Measurements from ENCODE around the gene TRPM5.
"Not testable (repeated sequence)": the region's sequence is repeated elsewhere in the genome, so short reads cannot be mapped to it uniquely, and the experiment has no call there.

TRPM5 gene, protein sequence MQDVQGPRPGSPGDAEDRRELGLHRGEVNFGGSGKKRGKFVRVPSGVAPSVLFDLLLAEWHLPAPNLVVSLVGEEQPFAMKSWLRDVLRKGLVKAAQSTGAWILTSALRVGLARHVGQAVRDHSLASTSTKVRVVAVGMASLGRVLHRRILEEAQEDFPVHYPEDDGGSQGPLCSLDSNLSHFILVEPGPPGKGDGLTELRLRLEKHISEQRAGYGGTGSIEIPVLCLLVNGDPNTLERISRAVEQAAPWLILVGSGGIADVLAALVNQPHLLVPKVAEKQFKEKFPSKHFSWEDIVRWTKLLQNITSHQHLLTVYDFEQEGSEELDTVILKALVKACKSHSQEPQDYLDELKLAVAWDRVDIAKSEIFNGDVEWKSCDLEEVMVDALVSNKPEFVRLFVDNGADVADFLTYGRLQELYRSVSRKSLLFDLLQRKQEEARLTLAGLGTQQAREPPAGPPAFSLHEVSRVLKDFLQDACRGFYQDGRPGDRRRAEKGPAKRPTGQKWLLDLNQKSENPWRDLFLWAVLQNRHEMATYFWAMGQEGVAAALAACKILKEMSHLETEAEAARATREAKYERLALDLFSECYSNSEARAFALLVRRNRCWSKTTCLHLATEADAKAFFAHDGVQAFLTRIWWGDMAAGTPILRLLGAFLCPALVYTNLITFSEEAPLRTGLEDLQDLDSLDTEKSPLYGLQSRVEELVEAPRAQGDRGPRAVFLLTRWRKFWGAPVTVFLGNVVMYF (N-terminal part only)

DNA sequence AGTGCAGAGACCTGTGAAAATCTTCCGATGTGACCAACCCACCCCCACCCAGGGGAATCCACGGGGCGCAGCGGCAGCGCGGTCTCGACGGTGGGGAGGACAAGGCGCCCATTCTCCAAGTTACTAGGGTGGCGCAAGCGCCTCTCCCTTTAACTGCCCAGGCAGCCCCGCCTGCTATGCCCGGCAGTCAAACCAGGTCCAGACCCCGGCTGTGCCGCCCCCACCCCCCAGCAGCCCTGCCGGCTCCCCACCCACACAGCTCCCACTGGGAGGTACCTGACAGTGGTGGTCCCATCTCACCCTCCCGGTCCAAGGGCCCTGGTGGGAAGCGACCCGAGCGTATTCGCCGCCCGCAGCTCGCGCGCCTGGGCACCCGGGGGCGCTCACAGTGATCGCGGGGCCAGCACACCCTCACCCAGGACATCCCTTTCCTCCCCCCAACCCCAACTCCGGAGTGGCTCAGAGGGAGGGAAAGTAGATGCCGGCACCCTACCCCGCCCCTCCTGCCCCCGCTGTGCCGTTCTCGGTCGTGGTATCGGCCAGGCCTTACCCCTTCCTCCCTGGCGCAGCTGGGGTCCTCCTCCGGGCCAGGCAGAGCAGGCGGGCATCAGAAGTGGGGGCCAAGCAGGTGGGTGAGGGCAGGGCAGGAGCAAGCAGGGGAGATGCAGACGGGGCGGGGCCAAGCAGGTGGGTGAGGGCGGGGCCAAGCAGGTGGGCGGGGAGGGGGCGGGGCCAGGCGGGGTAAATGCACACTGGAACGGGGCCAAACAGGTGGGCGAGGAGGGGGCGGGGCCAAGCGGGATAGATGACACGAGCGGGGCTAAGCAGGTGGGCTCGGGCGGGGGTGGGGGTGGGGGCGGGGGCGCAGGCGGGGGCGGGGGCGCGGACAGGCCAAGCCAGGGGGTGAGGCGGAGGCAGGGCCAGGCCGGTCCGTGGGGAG is at the start of gene TRPM5:
Gene TRPM5 (minus strand): TSS at position 634 of the 940 bp plus-strand sequence. CDS start 21,478 bp downstream, outside the sequence.
- DNase-seq (ENCODE audit: low read depth in 2 of 2): peak; percentile 58 to 64

DNA sequence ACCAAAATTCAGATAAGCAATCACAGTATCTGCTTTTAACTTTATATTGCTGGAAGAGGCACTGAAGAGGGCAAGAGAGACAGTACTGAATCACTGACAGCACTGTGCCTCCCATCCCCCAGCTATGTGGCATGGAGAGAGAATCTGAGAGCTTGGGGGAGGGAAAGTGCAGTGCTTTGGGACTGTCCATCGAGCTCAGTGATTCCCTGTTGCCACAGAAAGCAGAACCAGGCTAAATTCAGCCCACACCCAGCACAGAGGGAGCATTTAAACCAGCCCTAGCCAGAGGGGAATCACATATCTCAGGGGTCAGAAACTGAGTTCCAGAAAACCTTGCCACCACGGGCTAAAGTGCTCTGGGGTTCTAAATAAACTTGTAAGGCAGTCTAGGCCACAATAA is 44.8 kb upstream of the TRPM5 start:
- DNase-seq (ENCODE audit: low read depth in 2 of 2): no peak

DNA sequence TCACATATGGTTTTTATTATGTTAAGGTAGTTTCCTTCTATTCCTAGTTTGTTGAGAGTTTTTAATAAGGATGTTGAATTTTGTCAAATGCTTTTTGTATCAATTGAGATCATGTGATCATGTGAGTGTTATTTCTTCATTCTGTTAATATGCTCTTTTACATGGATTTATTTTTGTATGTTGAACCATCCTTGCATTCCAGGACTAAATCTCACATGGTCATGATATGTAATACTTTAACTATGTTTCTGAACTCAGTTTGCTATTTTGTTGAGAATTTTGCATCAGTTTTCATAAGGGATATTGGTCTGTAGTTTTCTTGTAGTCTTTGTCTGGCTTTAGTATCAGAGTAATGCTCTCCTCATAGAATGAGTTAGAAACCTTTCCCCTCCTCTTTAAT is 43.7 kb upstream of the TRPM5 start:
- DNase-seq (ENCODE audit: low read depth in 2 of 2): no peak

DNA sequence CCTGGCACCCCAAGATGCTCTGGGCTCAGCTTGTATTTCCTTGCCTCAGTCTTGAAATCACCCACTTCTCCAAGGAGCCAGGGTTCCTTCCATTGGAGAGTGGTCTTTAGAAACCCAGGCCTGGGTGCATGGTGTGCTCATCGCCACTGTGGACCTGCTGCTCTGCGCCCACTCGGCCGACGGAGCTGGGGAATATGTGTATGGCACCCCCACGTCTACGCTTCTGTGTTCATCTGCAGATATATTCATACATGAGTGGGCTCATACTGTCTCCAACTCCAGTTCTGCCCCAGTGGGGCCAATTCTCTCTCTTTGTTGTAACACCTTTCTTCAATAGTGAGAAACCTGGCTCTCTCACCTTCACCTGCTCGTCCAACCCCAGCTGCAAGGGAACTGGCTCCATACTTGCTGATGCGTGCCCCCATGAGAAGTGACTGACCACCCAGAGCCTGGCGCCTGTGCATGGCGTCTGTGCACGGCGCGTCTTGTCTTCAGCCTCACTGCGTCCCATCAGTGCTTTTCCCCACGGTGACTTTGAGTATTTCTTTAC is 40.3 kb upstream of the TRPM5 start:
- DNase-seq (ENCODE audit: low read depth in 2 of 2): no peak

DNA sequence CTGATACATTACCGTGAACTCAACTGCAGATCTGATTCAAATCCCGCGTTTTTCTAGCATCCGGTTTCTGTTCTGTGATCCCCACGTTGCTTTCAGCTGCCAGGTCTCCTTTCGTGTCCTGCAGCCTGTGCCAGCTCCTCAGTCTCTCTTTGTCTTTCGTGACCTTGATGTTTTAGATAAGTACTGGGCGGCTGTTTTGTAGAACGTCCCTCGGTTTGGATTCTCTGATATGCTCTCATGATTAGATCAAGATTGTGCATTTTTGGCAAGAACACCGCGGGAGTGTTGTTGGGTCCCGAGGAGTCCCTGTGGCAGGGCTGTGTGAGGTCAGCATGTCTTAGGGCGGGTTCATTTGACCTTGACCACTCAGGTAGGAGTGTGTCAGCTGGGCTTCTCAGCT is 39.1 kb upstream of the TRPM5 start:
- no peak for DNase-seq (ENCODE audit: low read depth in 2 of 2)

DNA sequence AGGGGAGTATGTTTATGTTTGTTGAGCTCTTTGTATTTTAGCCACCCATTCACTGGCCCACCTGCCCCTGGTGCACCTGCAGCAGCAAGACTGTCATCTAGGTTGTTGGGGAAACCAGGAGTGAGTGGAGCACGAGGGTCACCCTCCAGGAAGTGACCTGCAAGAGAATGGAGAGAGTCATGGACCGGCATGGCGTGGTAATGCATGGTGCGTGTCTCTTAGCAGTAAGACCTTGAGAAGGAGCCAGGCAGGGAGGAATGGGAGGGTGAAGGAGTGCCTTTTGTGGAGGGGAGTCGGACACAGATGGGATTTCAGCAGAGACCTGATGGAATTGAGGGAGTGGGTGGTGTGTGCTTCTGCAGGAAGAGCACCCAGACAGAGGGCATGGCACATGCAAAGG is 38.4 kb upstream of the TRPM5 start:
- DNase-seq (ENCODE audit: low read depth in 2 of 2): no peak

DNA sequence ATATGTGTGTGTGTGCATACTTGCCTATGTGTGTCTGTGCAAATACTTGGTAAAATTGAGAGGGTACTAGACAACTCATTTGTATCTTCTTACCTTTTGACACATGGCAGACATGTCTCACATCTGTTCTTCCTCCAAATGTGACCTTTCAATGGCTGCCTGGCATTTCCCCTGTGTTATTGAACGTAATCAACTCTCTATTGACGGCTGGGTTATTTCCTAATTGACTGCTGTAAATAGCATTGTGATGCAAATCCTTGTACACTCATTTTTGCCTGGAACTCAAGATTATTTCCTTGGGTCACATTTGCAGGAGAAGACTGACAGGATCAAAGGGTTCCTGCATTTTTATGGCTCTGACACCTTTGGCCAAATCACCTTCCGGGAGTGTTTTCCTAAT is 37.9 kb upstream of the TRPM5 start:
- DNase-seq (ENCODE audit: low read depth in 2 of 2): no peak

DNA sequence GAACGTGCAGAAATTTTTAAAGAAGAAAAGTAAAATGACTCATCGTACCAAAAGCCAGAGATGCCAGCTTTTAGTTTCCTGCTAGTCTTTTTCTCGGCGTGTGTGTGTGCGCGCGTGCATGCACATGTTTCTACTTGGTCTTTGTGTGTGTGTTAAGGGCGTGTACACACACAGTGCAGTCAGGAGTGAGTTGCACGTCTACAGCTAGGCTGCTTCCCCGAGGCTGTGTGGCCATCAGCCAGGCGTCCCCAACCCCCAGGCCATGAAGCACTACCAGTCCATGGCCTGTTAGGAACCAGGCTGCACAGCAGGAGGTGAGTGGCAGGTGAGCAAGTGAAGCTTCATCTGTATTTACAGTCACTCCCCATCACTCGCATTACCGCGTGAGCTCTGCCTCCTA is 36.9 kb upstream of the TRPM5 start:
- DNase-seq (ENCODE audit: low read depth in 2 of 2): no peak

DNA sequence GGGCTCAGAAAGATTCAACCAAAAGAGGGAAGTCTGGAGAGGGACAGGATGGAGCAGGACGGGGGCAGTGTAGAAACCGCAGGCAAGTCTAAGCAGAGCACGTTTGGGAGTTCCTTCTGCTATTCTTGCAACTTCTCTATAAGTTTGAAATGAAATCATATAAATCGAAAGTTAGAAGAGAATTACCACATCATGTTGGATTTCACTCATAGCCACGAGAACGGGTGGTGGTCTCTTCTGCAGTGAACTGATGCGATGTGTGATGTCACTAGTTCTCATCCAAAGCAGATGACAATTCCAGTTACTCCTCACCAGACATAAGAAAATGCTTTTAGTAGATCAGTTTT is 36.5 kb upstream of the TRPM5 start:
- no peak for DNase-seq (ENCODE audit: low read depth in 2 of 2)

DNA sequence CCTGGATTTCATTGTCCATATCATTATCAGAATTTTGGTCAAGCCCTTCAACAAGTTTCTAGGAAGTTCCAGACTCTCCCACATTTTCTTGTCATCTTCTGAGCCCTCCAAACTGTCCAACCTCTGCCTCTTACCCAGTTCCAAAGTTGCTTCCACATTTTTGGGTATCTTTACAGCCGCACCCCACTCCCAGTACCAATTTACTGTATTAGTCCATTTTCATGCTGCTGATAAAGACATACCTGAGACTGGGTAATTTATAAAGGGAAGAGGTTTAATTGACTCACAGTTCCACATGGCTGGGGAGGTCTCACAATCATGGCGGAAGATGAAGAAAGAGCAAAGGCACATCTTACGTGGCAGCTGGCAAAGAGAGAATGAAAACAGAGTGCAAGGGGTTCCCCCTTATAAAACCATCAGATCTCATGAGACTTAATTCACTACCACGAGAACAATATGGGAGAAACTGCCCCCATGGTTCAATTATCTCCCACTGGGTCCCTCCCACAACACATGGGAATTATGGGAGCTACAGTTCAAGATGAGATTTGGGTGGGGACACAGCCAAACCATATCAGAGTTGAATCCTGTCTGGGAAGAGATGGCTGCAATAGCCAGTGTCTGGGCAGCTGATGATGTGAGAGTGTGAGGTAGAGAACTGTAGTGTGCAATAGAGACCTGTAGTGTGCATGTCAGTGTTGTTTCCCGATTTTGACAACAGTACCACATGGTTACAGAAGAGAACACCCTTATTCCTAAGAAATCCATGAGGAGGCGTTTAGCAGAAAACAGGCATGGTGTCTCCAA is 36.0 kb upstream of the TRPM5 start:
- DNase-seq (ENCODE audit: low read depth in 2 of 2): not testable (repeated sequence)

DNA sequence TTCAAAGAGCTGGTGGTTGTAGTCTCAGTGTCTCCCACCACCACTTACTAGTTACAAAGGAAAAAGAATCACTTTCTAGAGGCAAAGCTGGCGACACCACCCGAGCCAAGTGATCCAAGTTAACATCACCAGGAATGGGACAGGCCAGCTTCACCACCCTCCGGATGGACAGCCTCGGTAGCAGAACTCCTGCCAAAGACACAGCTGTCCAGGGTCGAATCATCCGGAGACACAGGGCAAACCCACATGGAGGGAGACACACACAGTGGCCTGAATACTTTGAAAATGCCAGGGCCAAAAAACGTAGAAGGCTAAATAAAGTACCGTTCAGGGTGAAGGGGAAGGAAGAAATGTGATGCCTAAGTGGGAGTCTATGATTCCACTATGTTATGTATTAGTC is 33.6 kb upstream of the TRPM5 start:
- no peak for DNase-seq (ENCODE audit: low read depth in 2 of 2)

DNA sequence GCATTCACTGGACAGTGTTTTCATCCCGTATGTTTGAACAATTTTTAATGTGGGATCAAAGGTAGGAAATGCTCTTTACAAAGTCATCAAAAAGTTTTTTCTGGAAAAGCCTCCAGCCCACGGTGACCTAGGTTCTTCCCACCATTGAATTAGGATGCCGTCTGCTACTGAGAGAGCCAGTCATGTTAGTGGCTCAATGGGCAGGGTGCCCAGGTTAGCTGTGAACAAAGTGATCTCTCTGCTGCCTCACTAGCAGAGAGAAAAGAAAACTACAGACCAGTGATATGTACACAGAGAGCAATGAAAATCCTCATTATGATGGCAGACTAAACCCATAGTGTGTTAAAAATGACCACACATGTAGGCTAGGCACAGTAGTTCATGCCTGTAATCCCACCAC is 32.9 kb upstream of the TRPM5 start:
- no peak for DNase-seq (ENCODE audit: low read depth in 2 of 2)

DNA sequence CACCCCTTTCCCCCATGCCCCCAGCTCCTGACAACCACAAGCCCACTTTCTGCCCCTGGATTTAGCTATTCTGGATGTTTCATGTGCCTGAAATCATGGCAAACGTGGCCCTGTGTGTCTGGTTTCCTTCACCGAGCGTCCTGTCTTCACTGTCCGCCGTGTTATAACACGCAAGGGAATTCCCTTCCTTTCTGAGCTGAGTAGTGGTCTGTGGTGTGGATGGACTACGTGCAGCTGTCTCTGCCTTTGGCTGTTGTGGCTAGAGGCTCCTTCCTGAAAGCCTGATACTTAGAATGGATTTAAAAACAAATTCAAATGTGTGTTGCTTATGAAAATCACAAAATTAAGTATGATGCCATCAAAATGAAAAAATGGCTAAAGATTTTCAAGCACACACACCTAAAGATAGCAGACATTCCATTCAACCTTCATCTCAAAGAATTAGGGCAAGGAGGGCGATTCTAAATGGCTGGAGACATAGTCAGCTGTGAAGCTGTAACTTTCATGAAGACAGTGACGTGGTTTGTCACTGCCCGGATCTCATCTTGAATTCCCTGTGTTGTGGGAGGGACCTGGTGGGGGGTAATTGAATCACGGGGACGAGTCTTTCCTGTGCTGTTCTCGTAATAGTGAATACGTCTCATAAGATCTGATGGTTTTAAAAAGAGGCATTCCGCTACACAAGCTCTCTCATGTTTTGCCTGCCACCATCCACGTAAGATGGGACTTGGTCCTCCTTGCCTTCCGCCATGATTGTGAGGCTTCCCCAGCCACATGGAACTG is 31.0 kb upstream of the TRPM5 start:
- DNase-seq (ENCODE audit: low read depth in 2 of 2): no peak

DNA sequence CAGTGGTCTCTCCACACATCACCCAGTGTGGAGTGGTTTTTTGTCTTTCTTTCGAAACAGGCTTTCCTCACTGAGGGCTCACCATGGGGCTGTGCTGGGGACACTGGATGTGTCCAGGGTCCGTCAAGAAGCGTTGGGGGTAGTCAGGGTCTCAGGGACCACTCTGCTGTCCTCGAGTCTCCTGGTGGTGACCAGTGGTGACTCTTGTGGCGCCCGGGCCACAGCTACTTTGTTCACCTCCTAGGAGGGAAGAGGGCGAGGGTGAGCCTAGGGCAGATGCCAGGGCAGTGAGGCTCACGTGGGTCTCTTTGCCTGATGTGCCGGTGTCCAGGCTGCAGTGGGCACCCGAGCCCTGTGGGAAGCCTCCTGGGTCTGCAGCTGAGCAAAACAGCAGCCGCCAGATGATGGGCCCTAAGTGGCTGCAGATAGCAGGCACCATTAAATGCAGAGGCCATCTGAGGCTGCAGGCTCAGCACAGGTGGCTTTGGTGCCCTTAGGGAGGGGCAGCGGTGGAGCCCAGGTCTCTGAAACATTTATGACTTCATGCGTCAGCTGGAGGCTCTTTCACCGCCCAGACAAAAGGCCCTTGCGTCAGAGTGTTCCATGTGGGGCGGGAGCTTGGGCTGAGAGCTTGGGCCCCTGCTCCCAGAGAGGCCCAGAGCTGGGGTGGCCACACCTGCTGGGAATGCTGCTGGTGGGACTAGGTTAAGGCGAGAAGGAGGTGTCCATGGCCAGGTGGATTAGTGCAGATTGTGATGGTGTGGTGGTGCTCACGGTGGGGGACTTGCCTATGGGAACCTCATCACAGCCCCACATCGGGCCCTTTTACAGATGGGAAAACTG is 30.0 kb upstream of the TRPM5 start:
- no peak for DNase-seq (ENCODE audit: low read depth in 2 of 2)

DNA sequence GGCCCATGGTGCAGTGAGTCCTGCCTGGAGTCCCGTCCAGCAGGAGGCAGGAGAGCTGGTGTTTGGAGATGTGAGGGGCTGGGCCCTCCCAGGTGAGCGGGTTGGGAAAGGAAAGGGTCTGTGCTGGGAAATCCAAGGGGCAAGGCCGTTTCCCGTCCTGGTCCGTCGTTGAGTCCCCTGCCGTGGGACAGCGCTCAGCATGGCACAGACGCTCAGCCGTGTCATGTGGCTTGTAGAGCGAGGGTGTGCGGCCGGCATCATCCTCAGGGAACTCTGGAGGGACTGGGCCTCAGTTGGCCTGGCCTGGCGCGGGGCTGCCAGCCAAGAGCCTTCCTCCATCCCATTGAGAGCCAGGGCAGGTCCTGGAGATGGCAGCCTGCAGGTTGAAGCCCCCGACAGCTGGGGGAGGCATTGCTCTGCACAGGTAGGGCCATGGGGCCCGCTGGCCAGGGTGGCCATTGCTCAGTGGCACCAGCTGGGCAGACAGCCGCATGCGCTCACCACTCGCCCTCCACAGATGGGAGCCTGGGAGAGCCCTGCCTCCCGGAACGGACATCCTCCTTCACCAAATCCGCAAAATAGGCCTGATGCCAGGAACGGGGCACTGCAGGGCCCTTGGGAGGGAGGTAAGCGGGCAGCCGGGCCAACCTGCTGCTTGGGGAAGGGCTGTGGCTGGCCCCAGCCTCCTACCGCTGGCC is 29.2 kb upstream of the TRPM5 start:
- DNase-seq (ENCODE audit: low read depth in 2 of 2): no peak

DNA sequence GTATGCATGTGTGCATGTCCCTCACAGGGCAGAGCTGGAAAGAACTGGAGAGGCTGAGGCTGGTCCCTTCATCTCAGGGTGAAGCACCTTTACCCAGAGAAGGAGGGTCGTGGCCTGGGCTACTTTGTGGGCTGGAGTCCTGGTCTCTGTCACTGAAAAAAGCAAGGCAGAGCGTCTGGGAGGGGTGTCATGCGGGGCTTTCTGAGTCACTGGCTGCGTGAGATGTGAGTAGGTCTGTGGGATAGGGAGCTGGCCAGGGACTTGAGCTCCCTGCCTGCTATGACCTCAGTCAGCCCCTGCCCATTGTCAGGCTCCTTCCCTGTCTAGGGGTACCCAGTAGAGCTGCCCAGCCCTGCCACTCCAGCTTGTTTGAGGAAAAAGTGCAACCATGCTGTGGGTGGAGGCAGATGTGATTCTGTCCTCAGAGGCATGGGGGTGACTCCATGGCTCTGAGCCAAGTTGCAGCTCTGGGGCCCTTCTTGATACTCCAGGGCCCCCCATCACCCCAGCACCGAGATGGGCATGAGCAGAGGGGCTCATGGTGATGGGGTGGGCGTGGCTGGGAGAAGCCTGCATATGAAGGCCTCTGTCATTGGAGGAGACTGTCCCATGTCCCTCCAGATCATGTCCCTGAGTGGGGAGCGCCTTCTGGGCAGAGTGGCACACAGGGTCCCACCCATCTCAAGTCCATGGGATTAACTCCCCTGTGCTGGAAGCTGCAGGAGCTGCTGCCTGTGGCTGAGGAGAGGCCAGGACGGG is 28.3 kb upstream of the TRPM5 start:
- DNase-seq (ENCODE audit: low read depth in 2 of 2): no peak

DNA sequence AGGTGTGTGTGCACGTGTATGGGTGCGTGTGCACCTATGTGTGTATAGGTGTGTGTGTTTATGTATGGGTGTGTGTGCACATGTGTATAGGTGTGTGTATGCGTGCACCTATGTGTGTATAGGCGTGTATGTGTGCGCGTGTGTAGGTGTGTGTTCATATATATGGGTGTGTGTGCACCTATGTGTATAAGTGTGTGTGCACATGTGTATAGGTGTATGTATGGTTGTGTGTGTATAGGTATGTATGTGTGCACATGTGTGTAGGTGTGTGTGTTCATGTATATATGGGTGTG is 27.4 kb upstream of the TRPM5 start:
- DNase-seq (ENCODE audit: low read depth in 2 of 2): no peak

Measured in activated CD8-positive, alpha-beta memory T cell treated with anti-CD3 and anti-CD28 coated beads for 4 hours (primary cell).